Neural progenitor cell (in vitro differentiated cells): ENCODE results near the gene HABP2.

ENCODE experiments used
- EZH2 ChIP-seq: fragments of 200-600 bp; sonication (generic); IDR thresholded peaks from 2 replicates; pipeline ENCODE4 v1.6.1; 2017; ENCODE audit warnings: antibody characterized with exemption, mild to moderate bottlenecking, moderate library complexity
- EZH2phosphoT487 ChIP-seq: fragments of 200-600 bp; sonication (generic); IDR thresholded peaks from 2 replicates; pipeline ENCODE4 v1.6.1; 2017; ENCODE audit warnings: antibody characterized with exemption
- TF ChIP-seq, protein P1 (sequence below): fragments of 200-600 bp; sonication (generic); IDR thresholded peaks from 2 replicates; pipeline ENCODE4 v1.5.1; 2017; ENCODE audit warnings: antibody characterized with exemption, mild to moderate bottlenecking

DNA sequence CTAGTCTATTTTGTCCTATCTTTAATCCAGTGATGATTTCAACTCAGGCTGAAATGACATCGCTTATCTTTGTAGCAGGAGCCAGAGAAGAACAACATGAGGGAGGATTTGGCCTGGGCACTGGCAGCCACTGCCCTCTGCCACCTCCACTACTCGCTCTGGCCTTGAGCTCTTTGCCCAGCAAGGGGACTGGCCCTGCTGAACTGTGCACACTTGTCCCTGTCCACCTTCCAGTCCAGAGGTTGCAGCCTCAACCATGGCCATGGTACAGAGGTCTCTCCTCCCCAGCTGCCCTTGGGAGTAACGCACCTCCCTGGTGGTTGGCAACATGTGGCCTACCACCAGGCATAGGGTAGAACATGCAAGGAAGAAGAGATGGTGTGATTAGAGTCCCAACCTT, 8.4 kb downstream of the HABP2 start:
- TF ChIP-seq, protein P1, sequence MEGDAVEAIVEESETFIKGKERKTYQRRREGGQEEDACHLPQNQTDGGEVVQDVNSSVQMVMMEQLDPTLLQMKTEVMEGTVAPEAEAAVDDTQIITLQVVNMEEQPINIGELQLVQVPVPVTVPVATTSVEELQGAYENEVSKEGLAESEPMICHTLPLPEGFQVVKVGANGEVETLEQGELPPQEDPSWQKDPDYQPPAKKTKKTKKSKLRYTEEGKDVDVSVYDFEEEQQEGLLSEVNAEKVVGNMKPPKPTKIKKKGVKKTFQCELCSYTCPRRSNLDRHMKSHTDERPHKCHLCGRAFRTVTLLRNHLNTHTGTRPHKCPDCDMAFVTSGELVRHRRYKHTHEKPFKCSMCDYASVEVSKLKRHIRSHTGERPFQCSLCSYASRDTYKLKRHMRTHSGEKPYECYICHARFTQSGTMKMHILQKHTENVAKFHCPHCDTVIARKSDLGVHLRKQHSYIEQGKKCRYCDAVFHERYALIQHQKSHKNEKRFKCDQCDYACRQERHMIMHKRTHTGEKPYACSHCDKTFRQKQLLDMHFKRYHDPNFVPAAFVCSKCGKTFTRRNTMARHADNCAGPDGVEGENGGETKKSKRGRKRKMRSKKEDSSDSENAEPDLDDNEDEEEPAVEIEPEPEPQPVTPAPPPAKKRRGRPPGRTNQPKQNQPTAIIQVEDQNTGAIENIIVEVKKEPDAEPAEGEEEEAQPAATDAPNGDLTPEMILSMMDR = no peak
- TF ChIP-seq EZH2 (no peak), EZH2phosphoT487 (no peak)
